22Rv1 (cell line): ENCODE results near the gene DMD.

Source experiments
- ZFX ChIP-seq: fragments of 450-650 bp; IDR thresholded peaks from 2 replicates; pipeline ENCODE4 v1.6.1; 2017; ENCODE audit warnings: antibody characterized with exemption, borderline replicate concordance
- TF ChIP-seq, protein P1 (sequence below): fragments of 450-650 bp; IDR thresholded peaks from 2 replicates; pipeline ENCODE4 v1.5.1; 2017; ENCODE audit warnings: mild to moderate bottlenecking

DNA sequence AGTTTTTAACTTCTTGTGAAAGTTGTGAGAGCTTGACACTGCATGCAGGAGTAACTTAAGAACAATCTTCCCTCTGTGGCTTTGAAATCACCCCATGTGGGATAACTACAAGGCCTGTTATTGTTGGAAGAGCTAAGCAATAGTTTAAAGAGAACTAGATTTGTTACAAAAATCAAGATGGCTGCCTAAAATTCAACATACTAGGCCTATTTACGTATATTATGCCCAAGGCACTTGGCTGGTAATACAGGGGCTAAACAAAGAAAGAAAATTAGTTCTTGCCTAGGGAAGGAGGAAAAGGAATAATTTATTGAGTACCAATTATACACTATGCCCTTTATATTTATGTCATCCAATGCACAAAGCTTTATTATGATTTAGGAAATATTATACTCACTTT, 36.1 kb downstream of the DMD start:
- TF ChIP-seq, protein P1, sequence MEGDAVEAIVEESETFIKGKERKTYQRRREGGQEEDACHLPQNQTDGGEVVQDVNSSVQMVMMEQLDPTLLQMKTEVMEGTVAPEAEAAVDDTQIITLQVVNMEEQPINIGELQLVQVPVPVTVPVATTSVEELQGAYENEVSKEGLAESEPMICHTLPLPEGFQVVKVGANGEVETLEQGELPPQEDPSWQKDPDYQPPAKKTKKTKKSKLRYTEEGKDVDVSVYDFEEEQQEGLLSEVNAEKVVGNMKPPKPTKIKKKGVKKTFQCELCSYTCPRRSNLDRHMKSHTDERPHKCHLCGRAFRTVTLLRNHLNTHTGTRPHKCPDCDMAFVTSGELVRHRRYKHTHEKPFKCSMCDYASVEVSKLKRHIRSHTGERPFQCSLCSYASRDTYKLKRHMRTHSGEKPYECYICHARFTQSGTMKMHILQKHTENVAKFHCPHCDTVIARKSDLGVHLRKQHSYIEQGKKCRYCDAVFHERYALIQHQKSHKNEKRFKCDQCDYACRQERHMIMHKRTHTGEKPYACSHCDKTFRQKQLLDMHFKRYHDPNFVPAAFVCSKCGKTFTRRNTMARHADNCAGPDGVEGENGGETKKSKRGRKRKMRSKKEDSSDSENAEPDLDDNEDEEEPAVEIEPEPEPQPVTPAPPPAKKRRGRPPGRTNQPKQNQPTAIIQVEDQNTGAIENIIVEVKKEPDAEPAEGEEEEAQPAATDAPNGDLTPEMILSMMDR, result no peak
- no peak for TF ChIP-seq ZFX
